ENCODE data around the gene ACTG2.

The ACTG2 gene

DNA sequence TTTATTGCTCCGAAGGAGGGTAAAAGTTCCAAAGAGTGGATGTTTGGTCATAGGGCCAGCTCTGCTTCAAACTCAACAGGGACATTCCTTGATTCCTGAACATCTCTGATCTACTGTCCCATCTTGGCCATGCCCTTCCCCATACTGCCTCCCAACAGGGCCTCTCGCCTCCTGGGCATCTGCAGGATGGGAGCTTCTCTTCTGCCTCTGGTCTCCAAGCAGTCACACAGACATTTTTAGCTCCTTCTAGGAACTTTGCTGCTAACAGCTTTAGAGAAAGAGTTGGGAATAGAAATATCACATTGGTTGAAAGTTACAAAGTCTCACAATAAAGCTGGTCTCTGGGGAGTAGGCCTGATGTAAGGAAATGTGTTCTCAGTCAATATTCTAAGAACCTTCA lies 24.5 kb downstream of the ACTG2 start:
- H3K4me3 ChIP-seq (ENCODE audit: low read depth, low read length) = no peak overlapping the region
- TF ChIP-seq, protein P1, sequence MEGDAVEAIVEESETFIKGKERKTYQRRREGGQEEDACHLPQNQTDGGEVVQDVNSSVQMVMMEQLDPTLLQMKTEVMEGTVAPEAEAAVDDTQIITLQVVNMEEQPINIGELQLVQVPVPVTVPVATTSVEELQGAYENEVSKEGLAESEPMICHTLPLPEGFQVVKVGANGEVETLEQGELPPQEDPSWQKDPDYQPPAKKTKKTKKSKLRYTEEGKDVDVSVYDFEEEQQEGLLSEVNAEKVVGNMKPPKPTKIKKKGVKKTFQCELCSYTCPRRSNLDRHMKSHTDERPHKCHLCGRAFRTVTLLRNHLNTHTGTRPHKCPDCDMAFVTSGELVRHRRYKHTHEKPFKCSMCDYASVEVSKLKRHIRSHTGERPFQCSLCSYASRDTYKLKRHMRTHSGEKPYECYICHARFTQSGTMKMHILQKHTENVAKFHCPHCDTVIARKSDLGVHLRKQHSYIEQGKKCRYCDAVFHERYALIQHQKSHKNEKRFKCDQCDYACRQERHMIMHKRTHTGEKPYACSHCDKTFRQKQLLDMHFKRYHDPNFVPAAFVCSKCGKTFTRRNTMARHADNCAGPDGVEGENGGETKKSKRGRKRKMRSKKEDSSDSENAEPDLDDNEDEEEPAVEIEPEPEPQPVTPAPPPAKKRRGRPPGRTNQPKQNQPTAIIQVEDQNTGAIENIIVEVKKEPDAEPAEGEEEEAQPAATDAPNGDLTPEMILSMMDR (IDR thresholded peaks at IDR 0.05; ENCODE audit: insufficient read depth, low read length, missing control alignments) = no peak
- DNase-seq (ENCODE audit: low read depth, low spot score) = no peak
- POLR2A ChIA-PET = no interaction called here
- CTCF ChIA-PET = no interaction called here

DNA sequence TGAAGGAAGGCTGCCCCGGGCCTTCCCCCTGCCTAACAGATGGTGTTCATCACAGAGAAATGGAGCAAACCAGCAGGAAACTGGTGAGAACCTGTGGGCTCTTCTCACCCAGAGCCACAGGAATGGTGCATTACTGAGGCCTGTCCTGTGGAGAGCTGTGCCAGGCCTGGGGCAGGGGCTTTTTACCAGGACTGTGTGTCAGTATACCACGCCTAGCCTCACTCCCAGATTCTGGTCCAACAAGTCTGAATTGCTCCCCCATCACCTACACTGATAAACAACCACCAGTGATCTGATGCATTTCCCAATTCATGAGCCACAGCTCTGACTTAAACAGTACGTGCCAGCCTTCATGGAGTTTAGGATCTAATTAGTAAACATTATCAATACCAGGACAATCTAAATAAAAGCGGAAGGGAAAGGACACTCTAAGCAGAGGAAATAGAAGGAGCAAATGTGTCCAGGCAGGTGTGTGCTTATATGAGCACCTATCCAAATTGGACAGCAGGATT lies 24.9 kb downstream of the ACTG2 start:
- TF ChIP-seq, protein P1 (IDR thresholded peaks at IDR 0.05; ENCODE audit: insufficient read depth, low read length, missing control alignments) = no peak
- ChIA-PET POLR2A (no interaction called here), CTCF (no interaction called here)
- no peak for DNase-seq (ENCODE audit: low read depth, low spot score)
- H3K4me3 ChIP-seq (ENCODE audit: low read depth, low read length) = no peak overlapping the region

DNA sequence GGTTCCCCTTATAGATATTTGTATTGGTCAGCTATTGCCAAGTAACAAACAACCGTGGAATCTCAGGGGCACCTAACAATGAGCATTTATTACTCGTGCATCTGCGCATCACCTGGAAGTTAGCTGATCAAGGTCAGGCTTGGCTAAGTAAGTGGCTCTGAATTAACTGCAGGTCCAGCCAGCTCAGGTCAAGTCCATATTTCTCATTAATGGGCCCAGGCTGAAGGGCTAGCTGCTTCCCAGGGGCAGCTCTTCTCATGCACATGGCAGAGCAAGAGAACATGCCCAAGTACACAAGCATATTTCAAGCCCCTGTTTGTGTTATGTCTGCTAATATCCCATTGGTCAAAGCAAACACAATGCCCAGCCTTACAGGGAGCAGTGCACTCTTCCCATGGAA lies 26.0 kb downstream of the ACTG2 start:
- POLR2A ChIA-PET = no interaction called here
- DNase-seq (ENCODE audit: low read depth, low spot score) = no peak
- H3K4me3 ChIP-seq (ENCODE audit: low read depth, low read length) = no peak overlapping the region
- TF ChIP-seq, protein P1 (IDR thresholded peaks at IDR 0.05; ENCODE audit: insufficient read depth, low read length, missing control alignments) = no peak
- CTCF ChIA-PET = no interaction called here

DNA sequence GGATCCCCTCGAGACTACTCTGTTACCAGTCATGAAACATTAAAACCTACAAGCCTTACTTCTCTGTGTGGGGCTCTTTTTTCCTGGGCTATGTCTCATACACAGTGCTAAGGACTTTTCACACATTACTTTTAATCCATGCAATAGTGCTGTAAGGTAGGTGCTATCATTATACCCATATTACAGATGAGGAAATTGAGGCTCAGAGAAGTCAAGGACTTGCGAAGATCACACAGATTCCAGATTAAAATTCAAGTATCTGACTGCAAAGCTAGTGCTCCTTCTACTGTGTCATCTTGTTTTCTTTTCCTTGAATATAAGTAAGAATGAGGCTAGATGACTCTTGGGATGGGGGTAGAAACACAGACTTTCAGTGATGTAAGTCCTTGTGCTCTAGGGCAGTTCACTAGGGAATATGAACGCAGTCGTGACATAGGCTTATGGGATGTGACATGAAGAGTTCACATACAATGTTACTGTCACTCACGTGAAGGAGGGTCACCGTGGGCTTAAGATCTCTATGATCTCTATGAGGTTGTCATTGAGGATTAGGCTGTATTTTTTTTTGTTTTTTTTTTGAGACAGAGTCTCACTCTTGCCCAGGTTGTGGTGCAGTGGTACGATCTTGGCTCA lies 26.9 kb downstream of the ACTG2 start:
- ChIA-PET POLR2A (no interaction called here), CTCF (no interaction called here)
- no peak overlapping the region for H3K4me3 ChIP-seq (ENCODE audit: low read depth, low read length)
- TF ChIP-seq, protein P1 (IDR thresholded peaks at IDR 0.05; ENCODE audit: insufficient read depth, low read length, missing control alignments) = no peak
- no peak for DNase-seq (ENCODE audit: low read depth, low spot score)

DNA sequence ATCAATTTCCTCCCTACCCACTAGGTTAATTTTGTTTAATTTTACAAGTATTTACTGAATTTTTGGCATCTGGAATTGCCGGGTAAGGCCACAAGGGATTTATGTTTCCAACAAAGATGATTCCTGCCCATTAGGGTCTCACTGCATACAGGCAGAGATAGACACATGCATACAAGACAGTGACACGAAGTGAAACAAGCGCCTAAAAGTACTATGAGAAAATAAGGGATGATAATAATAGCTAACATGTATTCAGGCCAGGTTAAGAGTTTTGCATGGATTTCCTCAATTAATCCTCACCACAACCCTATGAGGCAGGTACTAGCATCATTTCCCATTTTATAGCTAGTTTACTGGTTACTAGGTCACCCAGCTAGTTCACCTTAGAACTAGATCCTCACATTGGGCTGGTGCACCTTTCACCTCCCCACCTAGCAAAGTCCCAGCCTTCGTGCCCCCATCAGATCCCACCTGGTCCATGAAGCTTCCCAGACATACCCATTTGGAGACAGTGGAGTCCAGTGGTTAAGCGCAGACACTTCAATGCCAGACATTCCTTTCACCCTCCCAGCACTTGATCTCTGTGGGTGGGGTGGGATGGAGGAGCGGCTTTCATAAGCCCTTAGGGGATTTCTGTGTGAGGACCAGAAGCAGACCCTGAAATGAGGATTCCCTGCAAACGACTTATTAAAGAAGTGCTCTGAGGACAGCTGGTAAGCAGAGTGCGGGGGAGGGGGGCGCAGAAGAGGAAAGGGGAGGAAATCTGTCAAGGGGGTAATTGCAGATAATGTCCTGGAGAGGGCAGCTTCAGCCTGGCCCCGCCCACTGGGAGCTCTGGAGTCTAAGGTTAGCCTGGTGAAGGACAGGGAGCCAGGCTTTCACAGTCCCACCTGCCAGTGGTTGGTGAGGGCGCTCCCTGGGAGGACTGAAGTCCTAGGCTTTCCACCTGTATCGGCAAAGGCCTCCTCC lies 28.1 kb downstream of the ACTG2 start:
- ChIA-PET POLR2A (no interaction called here), CTCF (interaction anchor here (0.7 to 1.2 kb wide), 3 partner anchors 10 to 227 kb away, joined by 3 read pairs; partner anchors contain the start of gene BOLA3)
- TF ChIP-seq, protein P1 (IDR thresholded peaks at IDR 0.05; ENCODE audit: insufficient read depth, low read length, missing control alignments) = peak; percentile 12
- no peak overlapping the region for H3K4me3 ChIP-seq (ENCODE audit: low read depth, low read length)
- no peak for DNase-seq (ENCODE audit: low read depth, low spot score)

DNA sequence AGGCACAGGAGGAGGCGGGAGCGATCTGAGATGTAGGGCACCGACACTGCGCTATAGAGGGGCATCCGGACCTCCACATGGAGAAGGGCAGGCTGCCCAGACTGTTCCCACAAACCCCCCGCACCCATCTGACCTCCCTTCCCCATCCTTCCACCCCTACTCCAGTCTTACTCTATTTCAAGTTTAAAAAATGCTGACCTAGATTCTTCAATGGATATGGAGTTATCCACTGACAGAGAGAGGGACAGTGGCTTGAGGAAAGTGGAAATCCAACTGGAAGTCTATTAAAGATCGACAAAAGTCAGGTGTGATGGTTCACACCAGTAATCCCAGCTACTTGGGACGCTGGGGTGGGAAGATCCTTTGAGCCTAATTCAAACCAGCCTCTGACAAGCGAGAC lies 28.8 kb downstream of the ACTG2 start:
- ChIA-PET POLR2A (no interaction called here), CTCF (interaction anchor here (0.7 to 1.2 kb wide), 2 partner anchors 11 to 226 kb away, joined by 3 read pairs; partner anchors contain the start of gene BOLA3)
- no peak overlapping the region for H3K4me3 ChIP-seq (ENCODE audit: low read depth, low read length)
- DNase-seq (ENCODE audit: low read depth, low spot score) = no peak
- TF ChIP-seq, protein P1 (IDR thresholded peaks at IDR 0.05; ENCODE audit: insufficient read depth, low read length, missing control alignments) = no peak

All from AG04449 (cell line).